GM21423 (cell line): ENCODE results near the gene VPS26A.

Source experiments
- ATAC-seq: cut with Tn5 transposase; IDR thresholded peaks from one replicate; pipeline ENCODE4 v1.9.1; 2021; ENCODE audit warnings: mild to moderate bottlenecking, moderate library complexity; ENCODE audit not compliant: unreplicated experiment

Gene VPS26A

GRCh38 chr10:69123747-69124562 is at the start of gene VPS26A:
Gene VPS26A, plus strand, starts transcription at chr10:69124178. Its CDS starts 100 bp downstream, at chr10:69124278.
- ATAC-seq: peak; percentile 80

DNA sequence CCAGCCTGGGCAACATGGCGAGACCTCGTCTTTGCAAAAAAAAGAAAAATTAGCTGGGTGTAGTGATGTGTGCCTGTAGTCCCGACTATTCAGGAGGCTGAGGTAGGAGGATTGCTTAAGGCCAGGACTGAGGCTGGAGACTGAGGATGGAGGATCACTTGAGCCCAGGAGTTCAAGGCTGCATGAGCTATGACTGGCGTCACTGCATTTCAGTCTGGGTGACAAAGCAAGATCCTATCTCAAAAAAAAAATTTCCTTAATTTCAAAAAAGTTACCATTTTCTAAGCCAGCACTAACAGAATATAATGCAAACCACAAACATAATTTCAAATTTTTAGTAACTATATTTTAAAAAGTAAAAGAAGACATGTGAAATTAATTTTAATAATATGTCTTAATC is 49.4 kb upstream of the VPS26A start:
- ATAC-seq: no peak

- no peak for ATAC-seq
Measured at GRCh38 chr10:69075431-69075830, 48.5 kb upstream of the VPS26A start.

GRCh38 chr10:69078311-69078710 is 45.7 kb upstream of the VPS26A start:
- no peak for ATAC-seq

- no peak for ATAC-seq
Measured at GRCh38 chr10:69080226-69080625, 43.8 kb upstream of the VPS26A start.

- ATAC-seq: no peak
Measured at GRCh38 chr10:69086001-69086509, 37.9 kb upstream of the VPS26A start.

GRCh38 chr10:69087590-69088470 is 36.1 kb upstream of the VPS26A start, which contains the start of gene SRGN:
Gene SRGN, plus strand, starts transcription at chr10:69088103. Its CDS starts 55 bp downstream, at chr10:69088158.
- peak; percentile 53 for ATAC-seq

- ATAC-seq: no peak
Measured at GRCh38 chr10:69088471-69088769, 35.6 kb upstream of the VPS26A start.

DNA sequence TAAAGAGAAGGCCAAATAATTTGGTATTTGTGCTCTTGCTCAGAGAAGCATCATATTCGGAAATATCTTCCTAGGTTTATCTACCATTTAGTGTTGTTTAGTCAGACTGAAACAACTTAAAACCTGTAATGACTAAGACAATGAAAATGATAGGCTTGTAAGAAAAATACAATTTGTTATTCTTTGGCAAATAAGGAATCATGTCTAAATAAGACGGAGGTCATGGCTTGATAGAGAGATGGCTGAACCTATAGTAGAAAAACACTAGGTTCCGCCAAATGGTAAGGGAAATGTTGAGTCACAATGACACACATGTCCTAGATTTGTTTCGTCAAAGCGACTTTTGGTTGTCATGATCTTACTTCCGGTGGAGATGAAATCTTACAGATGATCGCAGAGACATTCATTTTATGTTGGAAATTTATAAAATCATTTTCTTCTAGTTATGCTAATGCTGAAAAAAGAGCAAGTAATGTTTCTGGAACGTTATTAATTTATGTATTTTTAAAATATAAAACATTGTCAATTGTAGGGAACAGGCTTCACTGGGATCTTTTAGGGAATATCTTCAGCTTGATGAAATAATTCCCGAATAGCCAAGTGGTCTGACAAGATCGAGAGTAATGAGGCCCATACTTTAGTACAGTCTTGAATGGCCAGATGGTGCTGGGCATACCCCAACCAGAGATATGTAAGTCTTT is 35.0 kb upstream of the VPS26A start:
- ATAC-seq: no peak

DNA sequence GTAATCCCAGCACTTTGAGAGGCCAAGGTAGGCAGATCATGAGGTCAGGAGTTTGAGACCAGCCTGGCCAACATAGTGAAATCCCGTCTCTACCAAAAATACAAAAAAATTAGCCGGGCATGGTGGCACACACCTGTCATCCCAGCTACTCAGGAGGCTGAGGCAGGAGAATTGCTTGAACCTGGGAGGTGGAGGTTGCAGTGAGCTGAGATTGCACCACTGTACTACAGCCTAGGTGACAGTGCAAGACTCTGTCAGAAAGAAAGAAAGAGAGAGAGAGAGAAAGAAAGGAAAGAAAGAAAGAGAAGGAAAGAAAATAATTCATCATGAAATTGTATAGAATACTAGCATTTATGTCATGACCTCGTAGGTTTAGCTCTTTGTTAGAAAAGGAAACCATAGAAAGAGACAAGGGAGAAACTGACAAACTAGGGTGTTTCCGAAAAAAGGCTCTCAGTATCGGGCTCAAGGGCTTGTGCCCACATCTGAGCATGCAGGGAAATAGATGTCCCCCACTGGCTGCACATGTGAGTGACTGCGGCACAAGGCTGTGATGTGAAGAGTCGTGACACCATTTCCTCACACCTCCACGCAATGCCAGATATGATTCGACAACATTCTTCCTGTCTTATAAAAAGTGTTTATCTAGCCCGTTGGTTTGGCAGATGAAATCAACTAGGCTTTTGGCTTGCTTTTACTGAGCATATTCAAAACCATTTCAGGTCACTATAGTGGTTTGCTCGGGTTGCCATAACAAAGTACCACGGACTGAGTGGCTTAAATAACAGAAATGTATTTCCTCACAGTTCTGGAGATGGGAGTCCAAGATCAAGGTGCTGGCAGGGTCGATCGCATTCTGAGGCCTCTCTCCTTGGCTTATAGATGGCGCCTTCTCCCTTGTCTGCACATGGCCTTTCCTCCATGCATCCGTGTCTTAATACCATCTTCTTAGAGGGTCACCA is 34.1 kb upstream of the VPS26A start:
- ATAC-seq: peak; percentile 42

DNA sequence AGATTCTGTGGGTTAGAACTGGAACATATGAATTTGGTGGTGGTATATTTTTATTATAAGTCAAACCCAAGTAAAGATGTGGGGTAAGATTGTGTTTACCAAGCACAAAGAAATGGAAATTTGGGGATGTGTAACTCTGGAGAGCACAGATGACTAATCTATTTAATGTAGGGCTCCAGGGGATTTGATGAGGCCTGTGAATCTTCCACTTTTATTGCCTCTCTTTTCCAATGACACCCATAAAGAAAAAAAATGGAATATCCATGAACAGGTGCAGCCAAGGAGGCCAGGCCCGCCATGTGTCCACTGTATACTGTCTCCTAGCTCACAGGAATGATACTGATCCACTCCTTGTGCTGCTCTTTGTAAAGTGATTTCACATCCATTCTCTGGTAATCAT is 33.3 kb upstream of the VPS26A start:
- no peak for ATAC-seq

GRCh38 chr10:69091143-69091651 is 32.8 kb upstream of the VPS26A start:
- ATAC-seq: no peak

DNA sequence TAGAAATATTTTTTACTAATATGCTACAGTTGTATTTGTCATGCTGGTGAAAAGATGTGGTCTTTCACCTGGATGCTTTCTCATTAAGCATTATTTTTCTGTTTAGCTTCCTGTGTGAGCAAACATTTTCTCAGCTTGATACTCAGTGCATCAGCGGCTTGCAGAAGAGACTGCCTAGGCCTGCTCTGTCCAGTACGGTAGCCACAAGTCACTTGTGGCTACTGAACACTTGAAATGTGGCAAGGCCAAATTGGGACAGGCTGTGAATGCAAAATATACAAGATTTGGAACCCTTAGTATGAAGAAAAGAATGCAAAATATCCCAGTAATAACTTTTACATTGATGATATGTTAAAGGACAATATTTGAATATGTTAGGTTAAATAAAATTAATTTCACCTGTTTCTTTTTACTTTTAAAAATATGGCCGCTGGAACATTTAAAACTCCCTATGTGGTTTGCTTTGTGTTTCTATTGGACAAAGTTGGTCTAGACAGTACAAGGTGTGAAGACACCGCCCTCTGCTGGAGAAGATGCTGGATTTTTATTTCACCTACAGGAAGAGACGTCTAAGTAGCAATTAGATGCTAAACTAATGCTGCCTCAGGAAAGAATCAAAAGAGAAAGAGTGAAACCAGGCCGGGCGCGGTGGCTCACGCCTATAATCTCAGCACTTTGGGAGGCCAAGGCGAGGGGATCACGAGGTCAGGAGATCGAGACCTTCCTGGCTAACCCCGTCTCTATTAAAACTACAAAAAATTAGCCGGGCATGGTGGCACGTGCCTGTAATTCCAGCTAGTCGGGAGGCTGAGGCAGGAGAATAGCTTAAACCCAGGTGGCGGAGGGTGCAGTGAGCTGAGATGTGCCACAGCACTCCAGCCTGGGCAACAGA is 30.8 kb upstream of the VPS26A start:
- no peak for ATAC-seq

GRCh38 chr10:69093933-69094332 is 30.0 kb upstream of the VPS26A start:
- no peak for ATAC-seq

- no peak for ATAC-seq
Measured at GRCh38 chr10:69096045-69096444, 27.9 kb upstream of the VPS26A start.

- ATAC-seq: no peak
Measured at GRCh38 chr10:69097729-69098128, 26.2 kb upstream of the VPS26A start.

DNA sequence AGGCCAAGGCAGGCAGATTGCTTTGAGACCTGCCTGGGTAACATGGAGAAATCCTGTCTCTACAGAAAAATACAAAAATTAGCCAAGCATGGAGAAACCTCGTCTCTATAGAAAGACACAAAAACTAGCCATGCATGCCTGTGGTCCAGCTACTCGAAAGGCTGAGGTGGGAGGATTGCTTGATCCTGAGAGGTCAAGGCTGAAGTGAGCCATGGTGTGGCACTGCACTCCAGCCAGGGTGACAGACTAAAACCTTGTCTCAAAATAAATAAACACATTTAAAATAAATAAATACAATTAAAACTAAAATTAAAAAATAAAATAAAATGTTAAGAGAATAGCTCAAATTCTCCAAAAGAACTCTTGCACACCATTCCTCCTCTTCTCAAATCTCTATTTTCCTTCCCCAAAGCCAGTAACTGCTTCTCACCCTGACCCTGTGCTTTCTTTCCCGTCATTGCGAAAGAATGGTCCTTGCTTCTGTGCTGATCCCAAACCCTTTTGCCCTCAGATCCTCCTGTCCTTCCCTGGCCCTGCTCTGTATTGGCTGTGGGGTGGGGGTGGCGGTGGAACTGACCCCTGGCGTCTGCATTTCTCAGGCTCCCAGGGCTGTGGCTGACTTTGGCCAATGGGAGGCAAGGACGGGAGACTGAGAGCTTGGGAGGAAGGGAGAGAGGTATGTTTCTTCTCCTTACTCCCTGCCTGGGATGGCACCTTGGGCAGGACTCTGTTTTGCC is 23.7 kb upstream of the VPS26A start:
- ATAC-seq: no peak

GRCh38 chr10:69101451-69102095 is 22.4 kb upstream of the VPS26A start:
- no peak for ATAC-seq
